SK-N-MC (cell line): ENCODE measurements around the gene HNF4A.

Source experiments
- EZH2 ChIP-seq: fragments of 200-600 bp; sonication (generic); IDR thresholded peaks from one replicate; pipeline ENCODE4 v1.6.1; 2017; ENCODE audit warnings: antibody characterized with exemption
- FOXP2 ChIP-seq: optimal IDR thresholded peaks from 2 replicates; pipeline ENCODE3; 2011; ENCODE audit warnings: mild to moderate bottlenecking, moderate library complexity; ENCODE audit not compliant: insufficient read depth; ENCODE audit errors: extremely low read length, control extremely low read depth
- POLR2AphosphoS5 ChIP-seq: IDR thresholded peaks from 2 replicates; pipeline ENCODE4 v1.6.1; 2012; ENCODE audit warnings: mild to moderate bottlenecking, low read depth, low read length, borderline replicate concordance

DNA sequence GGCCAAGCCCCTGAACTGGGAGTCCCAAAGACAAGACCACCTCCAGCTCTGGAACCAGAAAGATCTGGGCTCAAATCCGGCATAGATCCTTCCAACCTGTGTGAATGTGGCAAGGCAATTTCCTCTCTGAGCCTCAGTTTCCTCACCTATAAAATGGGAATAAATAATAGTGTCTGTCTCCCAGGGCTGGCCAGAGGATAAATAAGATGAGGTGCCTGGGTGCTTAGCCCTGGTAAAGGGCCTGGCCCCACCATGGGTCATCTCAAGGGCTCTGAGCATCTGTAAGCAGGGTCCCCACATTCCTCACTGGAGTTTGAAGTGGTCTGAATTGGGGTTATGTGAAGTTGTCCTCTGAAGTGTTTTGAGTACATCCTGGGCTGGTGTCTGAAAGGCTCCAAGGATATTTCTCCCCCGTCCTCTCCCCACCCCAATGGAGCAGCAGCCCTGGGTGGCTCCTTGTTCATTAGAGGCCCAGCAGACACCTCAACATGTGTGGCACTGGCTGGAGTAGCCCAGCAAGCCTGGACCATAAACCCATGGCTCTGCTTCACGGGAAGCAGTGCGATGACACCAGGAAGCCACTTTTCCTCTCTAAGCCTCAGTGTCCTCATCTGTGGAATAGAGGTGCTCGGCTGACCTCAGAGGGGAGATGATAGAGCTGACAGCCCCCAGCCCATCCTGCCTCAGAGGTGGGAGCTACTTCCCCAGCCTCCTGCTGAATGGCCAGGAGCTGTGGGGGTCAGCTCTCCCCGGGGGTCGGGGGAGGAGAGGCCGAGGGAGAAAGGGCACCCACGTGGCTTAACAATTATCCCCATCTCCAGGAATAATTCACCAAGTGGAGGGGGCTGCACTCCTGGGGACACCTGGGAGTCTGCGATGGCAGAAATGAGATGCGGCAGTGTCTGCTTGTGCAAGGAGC lies 48.0 kb downstream of the HNF4A start:
- TF ChIP-seq EZH2 = no peak
- TF ChIP-seq POLR2AphosphoS5 = no peak
- TF ChIP-seq FOXP2 = no peak
